Muscle layer of colon (tissue), 2 donors: ENCODE data around the gene HEXD.

Experiments
- H3K27ac ChIP-seq: one replicate; pipeline ENCODE4 v1.7.0; 2013; ENCODE audit warnings: low read depth, mild to moderate bottlenecking, low read length, moderate library complexity
- H3K27me3 ChIP-seq, 2 donors: one replicate each; pipeline ENCODE4 v1.7.0; 2013; ENCODE audit warnings: low read length in 2 of 2, mild to moderate bottlenecking in 2 of 2; ENCODE audit not compliant: insufficient read depth in 2 of 2, control insufficient read depth in 1 of 2
- H3K36me3 ChIP-seq: one replicate; pipeline ENCODE4 v1.7.0; 2013; ENCODE audit warnings: mild to moderate bottlenecking, low read length; ENCODE audit not compliant: insufficient read depth
- H3K4me1 ChIP-seq: one replicate; pipeline ENCODE4 v1.7.0; 2013; ENCODE audit warnings: mild to moderate bottlenecking, low read length; ENCODE audit not compliant: insufficient read depth
- H3K4me3 ChIP-seq, 2 donors: one replicate each; pipeline ENCODE4 v1.7.0; 2013; ENCODE audit warnings: low read length in 2 of 2, low read depth in 1 of 2, mild to moderate bottlenecking in 1 of 2, moderate library complexity in 1 of 2
- H3K9ac ChIP-seq: one replicate; pipeline ENCODE4 v1.7.0; 2013; ENCODE audit warnings: low read length
- H3K9me3 ChIP-seq: one replicate; pipeline ENCODE4 v1.7.0; 2013; ENCODE audit warnings: mild to moderate bottlenecking, low read length
- donor health status: abdominal sarcoma.
- donor health status: Adenocarcinoma of cecum.

HEXD gene

DNA sequence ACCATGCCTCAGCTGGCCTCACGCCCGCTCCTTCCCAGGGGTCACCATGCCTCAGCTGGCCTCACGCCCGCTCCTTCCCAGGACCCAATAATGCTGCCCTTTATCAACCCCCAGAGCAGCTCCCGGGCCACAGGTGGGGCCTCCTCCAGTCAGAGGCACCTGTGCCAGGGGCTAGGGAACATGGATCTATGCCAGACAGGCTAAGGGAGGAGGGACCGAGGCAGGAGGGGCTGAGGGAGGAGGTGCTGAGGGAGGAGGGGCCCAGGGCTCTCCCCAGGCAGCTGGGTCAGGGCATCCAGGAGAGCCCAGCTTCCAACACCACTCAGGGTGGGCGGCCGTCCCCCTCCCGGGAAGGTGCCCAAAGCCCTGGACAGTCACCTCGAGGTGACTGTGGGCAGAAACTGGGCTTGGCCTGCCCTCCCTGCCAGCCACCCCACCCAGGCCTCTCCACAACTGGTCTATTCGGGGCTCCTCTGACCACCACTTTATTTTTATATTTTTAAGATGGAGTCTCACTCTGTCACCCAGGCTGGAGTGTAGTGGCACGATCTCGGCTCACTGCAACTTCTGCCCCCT lies 27.2 kb upstream of the HEXD start:
- Histone ChIP-seq H3K27me3 (peaks cover 5 to 19% of the 10 kb centered on the region in 2 donors), H3K9ac (no peak overlapping the region), H3K27ac (no peak overlapping the region), H3K4me3 (no peak overlapping the region), H3K36me3 (peaks cover 10% of the 10 kb centered on the region), H3K4me1 (no peaks in the 10 kb centered on the region), H3K9me3 (no peaks in the 10 kb centered on the region)

DNA sequence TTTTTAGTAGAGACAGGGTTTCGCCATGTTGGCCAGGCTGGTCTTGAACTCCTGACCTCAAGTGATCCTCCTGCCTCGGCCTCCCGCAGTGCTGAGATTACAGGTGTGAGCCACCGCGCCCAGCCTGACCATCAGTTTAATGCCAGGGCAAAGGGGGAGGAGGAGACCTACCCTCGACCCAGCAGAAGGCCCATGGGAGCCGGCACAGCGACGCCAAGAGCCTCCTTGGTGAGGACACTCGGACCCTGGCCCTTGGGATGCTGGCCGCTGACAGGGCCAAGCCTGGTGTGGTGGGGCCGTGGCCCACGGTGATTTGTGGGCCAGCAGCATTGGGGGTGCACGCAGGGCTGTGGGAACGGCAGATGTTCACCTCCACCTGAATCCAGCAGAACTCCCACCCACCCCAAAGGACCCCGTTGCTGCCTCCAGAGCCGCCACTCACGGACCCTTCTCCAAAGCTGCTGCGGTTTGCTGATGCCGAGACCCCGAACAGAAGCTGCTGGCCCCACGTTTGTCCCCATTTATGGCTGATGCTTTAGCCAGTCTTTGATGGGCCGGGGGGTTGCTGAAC lies 26.6 kb upstream of the HEXD start:
- Histone ChIP-seq H3K36me3 (peaks cover 10% of the 10 kb centered on the region), H3K9ac (no peak overlapping the region)

DNA sequence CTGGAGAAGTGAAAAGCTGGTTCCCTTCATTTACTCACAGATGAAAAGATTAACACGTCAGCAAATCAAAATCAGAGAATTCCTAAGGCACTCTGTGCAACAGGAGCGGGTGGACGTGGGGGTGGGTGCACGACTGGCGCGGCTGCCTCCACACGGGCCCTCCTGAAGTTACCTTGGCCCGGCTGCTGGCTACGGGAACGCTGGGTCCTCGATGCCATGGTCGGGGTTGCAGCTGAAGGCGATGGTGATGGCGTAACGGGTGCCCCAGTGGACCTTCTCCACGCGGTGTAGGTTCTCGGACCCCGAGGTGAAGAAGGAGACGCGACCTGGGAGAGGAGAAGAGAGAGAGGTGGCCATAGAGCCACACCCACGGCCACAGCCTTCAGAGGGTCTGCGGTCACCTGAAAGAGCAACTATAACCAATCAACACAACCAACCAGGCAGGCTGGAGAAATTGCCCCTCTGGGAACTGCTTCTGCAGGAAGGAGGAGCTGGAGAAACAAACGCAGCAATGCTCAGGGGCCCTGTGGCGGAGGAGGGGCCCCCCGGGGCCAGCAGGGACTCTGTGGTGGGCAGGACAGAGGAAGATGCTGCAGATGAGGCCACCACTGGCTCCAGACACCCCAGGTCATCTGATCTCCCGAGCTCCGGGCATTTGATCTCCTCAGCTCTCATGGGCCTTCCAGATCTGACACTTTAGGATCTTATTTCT lies 25.8 kb upstream of the HEXD start:
- Histone ChIP-seq H3K9me3 (no peaks in the 10 kb centered on the region), H3K9ac (no peak overlapping the region), H3K27ac (no peak overlapping the region), H3K4me1 (no peaks in the 10 kb centered on the region), H3K36me3 (peaks cover 10% of the 10 kb centered on the region), H3K27me3 (peaks cover 0 to 5% of the 10 kb centered on the region in 2 donors), H3K4me3 (no peak overlapping the region)

More for the DNA sequence above, 26.6 kb upstream of the HEXD start:
- Histone ChIP-seq H3K9me3 (no peaks in the 10 kb centered on the region), H3K27me3 (peaks cover 2 to 13% of the 10 kb centered on the region in 2 donors), H3K4me1 (no peaks in the 10 kb centered on the region), H3K4me3 (no peak overlapping the region), H3K27ac (no peak overlapping the region)

DNA sequence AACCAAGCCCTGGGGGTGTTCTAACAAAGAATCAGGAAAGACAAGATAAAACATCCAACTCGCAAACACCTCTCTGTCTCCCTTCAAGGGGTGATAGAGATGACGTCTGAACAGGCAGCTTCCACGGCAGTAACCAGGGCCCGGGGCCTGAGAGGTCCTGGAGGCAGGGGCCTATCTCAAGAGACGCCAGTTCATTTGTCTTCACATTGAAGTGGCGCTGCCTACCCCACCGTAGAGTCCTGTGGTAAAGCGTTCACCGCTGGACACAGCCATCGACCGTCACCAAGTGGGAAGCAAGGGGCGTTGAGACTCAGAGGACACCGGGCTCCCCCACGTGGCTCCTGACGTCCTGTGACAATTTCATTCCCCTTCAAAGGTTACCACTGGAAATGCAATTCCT lies 25.2 kb upstream of the HEXD start:
- Histone ChIP-seq H3K4me1 (no peaks in the 10 kb centered on the region), H3K9ac (no peak overlapping the region), H3K9me3 (no peaks in the 10 kb centered on the region), H3K27me3 (no peaks in the 10 kb centered on the region), H3K36me3 (peaks cover 10% of the 10 kb centered on the region), H3K27ac (no peak overlapping the region), H3K4me3 (no peak overlapping the region)

DNA sequence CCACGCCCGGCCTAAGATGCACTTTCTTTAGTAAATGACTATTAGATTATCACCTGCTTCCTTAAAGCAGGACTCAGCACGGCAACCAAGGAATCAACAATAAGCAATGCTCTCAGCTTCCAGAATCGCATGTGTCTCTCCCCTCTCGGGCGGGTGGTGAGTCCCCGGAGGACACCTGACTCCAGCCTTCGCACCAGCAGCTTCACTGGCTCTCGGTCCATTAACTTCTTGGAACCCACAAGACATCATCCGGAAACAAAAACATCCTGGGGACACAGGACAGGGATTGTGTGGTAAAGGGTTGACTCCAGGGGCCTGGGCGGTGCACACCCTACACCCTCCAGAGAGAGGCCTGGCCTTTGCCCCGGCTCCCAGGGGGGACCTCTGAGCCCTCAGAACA lies 23.9 kb upstream of the HEXD start:
- Histone ChIP-seq H3K4me1 (no peaks in the 10 kb centered on the region), H3K9me3 (no peaks in the 10 kb centered on the region), H3K36me3 (peaks cover 10% of the 10 kb centered on the region), H3K27me3 (no peaks in the 10 kb centered on the region), H3K4me3 (no peak overlapping the region), H3K27ac (no peak overlapping the region), H3K9ac (no peak overlapping the region)

DNA sequence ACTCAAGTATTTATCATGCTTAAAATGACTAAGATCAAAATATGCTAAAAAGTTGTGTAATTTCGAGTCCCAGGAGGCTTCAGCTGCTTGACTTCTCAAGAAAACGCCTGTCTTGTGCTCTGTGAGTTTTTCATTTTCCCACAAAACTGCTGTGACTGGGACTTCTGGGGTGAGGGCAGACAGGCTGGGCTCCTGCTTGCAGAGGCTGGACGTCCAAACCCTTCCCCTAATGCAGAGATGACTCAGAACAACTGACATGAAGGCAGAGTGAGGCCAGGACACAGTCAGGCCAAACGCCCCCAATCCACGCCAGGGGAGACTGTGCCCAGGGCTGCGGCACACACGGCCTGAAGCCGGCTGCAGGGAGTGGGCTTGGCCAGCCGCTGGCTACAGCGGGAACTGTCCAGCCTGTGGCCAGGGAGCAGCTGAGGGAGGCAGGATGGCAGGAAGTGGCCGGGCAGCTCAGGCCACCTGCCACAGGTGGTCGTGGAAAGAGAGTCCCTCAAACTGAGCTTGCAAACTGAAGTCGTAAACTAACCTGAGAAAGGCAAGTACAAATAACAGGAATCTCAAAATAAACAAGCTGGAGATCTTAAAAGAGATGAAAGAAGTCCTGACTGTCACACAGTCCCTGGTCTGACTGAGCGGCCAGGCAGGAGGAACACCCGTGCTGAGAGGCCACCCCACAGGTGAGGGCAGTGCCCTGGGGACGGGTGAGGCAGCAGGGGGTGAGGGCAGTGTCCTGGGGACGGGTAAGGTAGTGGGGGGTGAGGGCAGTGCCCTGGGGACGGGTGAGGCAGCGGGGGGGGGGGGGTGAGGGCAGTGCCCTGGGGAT lies 21.3 kb upstream of the HEXD start:
- H3K9ac ChIP-seq, result no peak overlapping the region
- H3K4me1 ChIP-seq, result no peaks in the 10 kb centered on the region
- H3K27me3 ChIP-seq, result no peaks in the 10 kb centered on the region
- no peak overlapping the region for H3K4me3 ChIP-seq
- H3K9me3 ChIP-seq, result no peaks in the 10 kb centered on the region
- peaks cover 10% of the 10 kb centered on the region for H3K36me3 ChIP-seq
- no peak overlapping the region for H3K27ac ChIP-seq

DNA sequence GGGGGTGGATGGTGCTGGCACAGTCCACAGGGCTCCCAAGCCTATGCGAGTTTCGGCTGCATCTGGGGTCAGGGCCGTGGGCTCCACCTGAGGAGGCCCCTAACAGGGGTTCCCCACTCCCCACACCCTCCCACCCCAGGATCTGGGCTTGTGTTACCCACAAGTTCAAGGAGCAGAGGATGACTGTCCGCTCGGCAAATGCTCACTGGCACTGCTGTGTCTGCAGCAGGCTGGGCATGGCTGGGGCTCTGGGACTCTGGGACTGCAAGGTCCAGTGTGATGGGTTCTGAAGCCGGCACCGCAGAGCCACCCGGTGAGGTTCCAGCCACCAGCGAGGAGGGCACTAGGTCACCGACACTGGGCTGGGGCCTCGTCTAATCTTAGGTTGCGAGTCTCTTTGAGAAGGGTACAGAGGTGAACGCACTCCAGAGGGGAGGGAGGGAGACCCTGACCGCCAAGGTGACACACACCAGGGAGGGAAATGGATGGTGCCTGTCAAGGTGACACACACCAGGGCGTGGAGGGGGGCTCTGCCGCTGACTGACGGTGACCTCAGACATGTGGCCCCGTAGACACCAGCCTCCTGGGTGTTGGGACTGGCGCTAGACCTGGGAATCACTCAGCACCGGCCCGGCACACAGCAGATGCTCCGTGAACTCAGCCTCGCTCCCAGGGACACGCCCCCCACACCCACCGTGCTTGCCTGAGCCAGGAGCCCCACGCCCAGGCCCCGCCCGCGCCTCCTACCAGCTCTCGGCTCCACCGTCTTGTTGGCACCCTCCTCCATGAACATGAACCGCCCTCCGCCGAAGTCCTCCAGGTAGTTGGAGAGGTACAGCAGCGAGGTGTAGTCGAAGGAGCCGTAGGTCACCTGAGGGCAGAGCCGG lies 20.5 kb upstream of the HEXD start:
- no peaks in the 10 kb centered on the region for H3K9me3 ChIP-seq

DNA sequence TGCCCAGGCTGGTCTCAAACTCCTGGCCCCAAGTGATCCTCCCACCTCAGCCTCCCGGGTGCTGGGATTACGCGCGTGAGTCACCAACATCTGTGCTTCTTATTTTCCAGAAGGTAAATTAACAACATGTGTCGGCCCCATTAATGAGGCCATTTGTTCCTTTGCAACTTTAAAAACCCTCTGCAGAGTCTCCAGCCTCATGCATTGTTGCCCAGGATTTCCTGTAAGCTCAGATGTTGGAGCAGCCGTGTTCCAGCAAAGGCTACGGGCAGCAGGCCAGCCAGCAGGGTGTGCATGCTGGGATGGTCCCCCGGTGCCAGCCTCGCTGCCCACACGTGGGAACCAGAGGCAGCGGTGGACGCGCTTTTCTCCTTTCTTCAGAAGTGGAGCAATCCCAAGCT lies 19.1 kb upstream of the HEXD start:
- no peaks in the 10 kb centered on the region for H3K9me3 ChIP-seq
- H3K9ac ChIP-seq, result no peak overlapping the region
- no peak overlapping the region for H3K27ac ChIP-seq
- H3K4me3 ChIP-seq, result no peak overlapping the region
- H3K27me3 ChIP-seq, result no peaks in the 10 kb centered on the region
- H3K36me3 ChIP-seq, result peaks cover 3% of the 10 kb centered on the region
- H3K4me1 ChIP-seq, result no peaks in the 10 kb centered on the region

More for the DNA sequence above, 20.5 kb upstream of the HEXD start:
- no peak overlapping the region for H3K4me3 ChIP-seq
- no peaks in the 10 kb centered on the region for H3K27me3 ChIP-seq
- H3K9ac ChIP-seq, result no peak overlapping the region
- no peaks in the 10 kb centered on the region for H3K4me1 ChIP-seq
- no peak overlapping the region for H3K27ac ChIP-seq
- peaks cover 3% of the 10 kb centered on the region for H3K36me3 ChIP-seq

DNA sequence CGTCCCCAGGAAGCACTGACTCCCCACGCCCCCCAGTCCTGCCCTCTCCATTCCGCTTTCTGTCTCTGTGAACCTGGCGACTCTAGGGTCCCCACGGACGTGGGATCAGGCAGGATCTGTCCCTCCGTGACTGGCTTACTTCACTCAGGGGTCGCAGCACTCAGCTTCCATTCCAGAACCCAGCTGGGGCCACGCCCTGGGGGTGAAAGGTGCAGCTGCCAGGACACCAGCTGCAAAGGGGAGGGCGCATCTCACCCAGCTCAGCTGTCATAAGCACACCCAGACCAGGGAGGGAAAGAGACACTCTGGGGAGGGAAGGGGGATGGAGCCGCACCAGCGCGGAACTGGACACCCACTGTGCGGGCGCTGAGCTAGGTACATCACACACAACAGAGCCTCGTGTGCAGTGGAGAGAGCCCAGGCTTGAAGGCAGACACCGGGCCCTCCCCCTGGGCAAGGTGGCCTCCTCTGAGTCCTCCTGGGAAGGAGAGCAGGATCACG lies 18.5 kb upstream of the HEXD start:
- Histone ChIP-seq H3K4me1 (no peaks in the 10 kb centered on the region), H3K36me3 (peaks cover 4% of the 10 kb centered on the region), H3K9me3 (no peaks in the 10 kb centered on the region), H3K27ac (no peak overlapping the region), H3K9ac (no peak overlapping the region), H3K27me3 (no peaks in the 10 kb centered on the region), H3K4me3 (no peak overlapping the region)

DNA sequence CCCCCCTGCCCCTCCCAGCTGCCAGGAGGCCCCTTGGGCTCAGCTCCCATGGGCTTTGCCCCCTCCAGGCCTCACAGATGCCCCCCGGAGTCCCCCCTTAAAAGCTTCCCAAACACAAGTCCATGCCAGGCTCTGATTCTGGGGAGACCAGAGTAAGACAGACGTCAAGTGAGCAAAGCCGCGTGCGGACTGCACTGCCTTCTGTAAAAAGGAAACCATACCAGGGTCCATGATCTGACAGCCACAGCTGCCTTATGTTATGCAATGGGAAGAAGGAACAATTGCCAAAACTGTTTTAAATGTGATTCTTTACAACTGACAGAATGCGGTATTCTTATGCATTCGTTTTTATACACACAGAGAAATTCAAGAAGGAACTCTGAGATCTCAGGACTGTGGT lies 17.9 kb upstream of the HEXD start:
- Histone ChIP-seq H3K9me3 (no peaks in the 10 kb centered on the region), H3K27ac (no peak overlapping the region), H3K4me1 (no peaks in the 10 kb centered on the region), H3K27me3 (no peaks in the 10 kb centered on the region), H3K4me3 (no peak overlapping the region), H3K9ac (no peak overlapping the region), H3K36me3 (peaks cover 4% of the 10 kb centered on the region)
